ENCODE data around the gene ZNF497. TPM values are rescaled to one million over a fixed set of nuclear protein-coding genes. Genes with fewer than 3 reads are reported as not detected.

The ZNF497 gene
- total and polyA plus RNA-seq, 2 of the 13 experiments (the other 11 are each of a cell fraction or from before 2014, with no cell fraction given): 1.5 to 1.9 TPM

DNA sequence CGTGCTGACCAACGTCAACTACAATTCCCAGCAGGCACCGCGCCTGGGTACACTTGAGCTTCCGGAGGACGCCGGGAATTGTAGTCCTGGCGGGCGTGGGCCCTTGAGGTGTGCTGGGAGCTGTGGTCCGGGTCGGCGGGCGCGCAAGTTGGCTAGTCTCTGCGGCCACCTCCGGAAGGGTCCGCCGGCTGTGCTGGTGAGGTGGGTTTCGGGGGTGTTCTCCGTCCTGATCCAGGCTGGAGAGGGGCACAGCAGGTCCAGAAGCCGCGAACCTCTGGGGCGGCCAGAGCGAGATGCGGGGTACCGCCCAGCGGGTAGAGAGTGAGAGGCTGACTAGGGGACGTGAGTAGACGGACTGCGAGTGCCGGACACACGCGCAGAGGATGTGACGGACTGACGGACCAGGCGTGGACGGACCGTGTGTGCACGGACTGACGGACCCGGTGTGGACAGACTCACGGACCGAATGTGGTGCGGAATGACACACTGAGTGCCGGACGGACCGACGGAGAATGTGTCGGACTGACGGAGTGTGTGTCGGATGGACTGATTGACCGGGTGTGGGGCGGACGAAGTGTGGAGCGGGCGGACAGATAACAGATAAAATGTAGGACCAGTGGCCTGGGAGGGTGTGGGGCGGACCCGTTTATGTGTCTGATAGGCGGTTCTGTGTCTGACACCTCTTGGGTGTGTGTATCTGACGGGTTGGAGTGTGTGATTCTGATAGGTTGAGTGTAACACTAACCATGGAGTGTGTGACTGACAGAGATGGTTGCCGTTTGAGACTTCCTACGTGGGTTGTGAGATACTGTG, 35.4 kb downstream of the ZNF497 start, which contains the start of gene ZSCAN22 (continued):
- no peak for TF ChIP-seq HNRNPH1 (optimal IDR thresholded peaks at IDR 0.05; ENCODE audit: low read depth, low read length)
- TF ChIP-seq ZIK1 (CRISPR knock-in tag; IDR thresholded peaks at IDR 0.05; ENCODE audit: borderline replicate concordance, low read depth): 0 out of 2 replicates have a peak, but pooled peaks have one; percentile 53
- TF ChIP-seq SATB2 (CRISPR knock-in tag; IDR thresholded peaks at IDR 0.05): no peak
- no peak for TF ChIP-seq NPAS2 (CRISPR knock-in tag; IDR thresholded peaks at IDR 0.05; ENCODE audit: borderline replicate concordance)
- TF ChIP-seq GLMP (CRISPR knock-in tag; IDR thresholded peaks at IDR 0.05; ENCODE audit: borderline replicate concordance): no peak
- TF ChIP-seq TBP (CRISPR knock-in tag; IDR thresholded peaks at IDR 0.05): 0 out of 2 replicates have a peak, but pooled peaks have one; percentile 76
- 0 out of 2 replicates have a peak, but pooled peaks have one; percentile 53 for TF ChIP-seq NCOR1 (IDR thresholded peaks at IDR 0.05; ENCODE audit: borderline replicate concordance, low read length)
- TF ChIP-seq, protein P1, sequence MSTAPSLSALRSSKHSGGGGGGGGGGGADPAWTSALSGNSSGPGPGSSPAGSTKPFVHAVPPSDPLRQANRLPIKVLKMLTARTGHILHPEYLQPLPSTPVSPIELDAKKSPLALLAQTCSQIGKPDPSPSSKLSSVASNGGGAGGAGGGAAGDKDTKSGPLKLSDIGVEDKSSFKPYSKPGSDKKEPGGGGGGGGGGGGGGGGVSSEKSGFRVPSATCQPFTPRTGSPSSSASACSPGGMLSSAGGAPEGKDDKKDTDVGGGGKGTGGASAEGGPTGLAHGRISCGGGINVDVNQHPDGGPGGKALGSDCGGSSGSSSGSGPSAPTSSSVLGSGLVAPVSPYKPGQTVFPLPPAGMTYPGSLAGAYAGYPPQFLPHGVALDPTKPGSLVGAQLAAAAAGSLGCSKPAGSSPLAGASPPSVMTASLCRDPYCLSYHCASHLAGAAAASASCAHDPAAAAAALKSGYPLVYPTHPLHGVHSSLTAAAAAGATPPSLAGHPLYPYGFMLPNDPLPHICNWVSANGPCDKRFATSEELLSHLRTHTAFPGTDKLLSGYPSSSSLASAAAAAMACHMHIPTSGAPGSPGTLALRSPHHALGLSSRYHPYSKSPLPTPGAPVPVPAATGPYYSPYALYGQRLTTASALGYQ (CRISPR knock-in tag; IDR thresholded peaks at IDR 0.05): peak; percentile 73; the same call in 1 of the 2 replicates
- peak; percentile 95 for TF ChIP-seq ZFP91 (CRISPR knock-in tag; IDR thresholded peaks at IDR 0.05; ENCODE audit: borderline replicate concordance)
- TF ChIP-seq ZNF280D (CRISPR knock-in tag; IDR thresholded peaks at IDR 0.05): 0 out of 2 replicates have a peak, but pooled peaks have one; percentile 51
- no peak for TF ChIP-seq ATM (IDR thresholded peaks at IDR 0.05; ENCODE audit: borderline replicate concordance)
- no peak for TF ChIP-seq ZNF703 (CRISPR knock-in tag; IDR thresholded peaks at IDR 0.05; ENCODE audit: borderline replicate concordance)
- TF ChIP-seq GATAD1 (CRISPR knock-in tag; IDR thresholded peaks at IDR 0.05): peak; percentile 99
- TF ChIP-seq, protein P2, sequence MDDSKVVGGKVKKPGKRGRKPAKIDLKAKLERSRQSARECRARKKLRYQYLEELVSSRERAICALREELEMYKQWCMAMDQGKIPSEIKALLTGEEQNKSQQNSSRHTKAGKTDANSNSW (CRISPR knock-in tag; IDR thresholded peaks at IDR 0.05; ENCODE audit: borderline replicate concordance): 0 out of 2 replicates have a peak, but pooled peaks have one; percentile 74
- no peak for TF ChIP-seq ADNP (CRISPR knock-in tag; IDR thresholded peaks at IDR 0.05)
- peak; percentile 94 for TF ChIP-seq XRCC5 (optimal IDR thresholded peaks at IDR 0.05; ENCODE audit: low read length)
- TF ChIP-seq CENPT (CRISPR knock-in tag; IDR thresholded peaks at IDR 0.05; ENCODE audit: low read depth): peak; percentile 94; the same call in 1 of the 2 replicates
- no peak for TF ChIP-seq CERS6 (CRISPR knock-in tag; IDR thresholded peaks at IDR 0.05)
- TF ChIP-seq KDM5A (IDR thresholded peaks at IDR 0.05; ENCODE audit: borderline replicate concordance, low read length): peak; percentile 98
